HCT116 (cell line): ENCODE data around the gene ZBTB34. TPM values are rescaled to one million over a fixed set of nuclear protein-coding genes. Genes with fewer than 3 reads are reported as not detected.

Experiments used
- ATAC-seq: fragments of 200-7000 bp; cut with Tn5 transposase; 2 replicates; pipeline ENCODE4 v1.9.1; 2020; ENCODE audit warnings: mild to moderate bottlenecking, moderate library complexity
- BruUV-seq: library from RNA; stranded (reverse); fragments of 400-500 nt; replicated peaks from 2 replicates; lab custom pipeline; 2021; lab: Mats Ljungman, UMichigan
- CTCF ChIA-PET: fragments of 300-600 bp; sonication (Branson Sonifier 250); formaldehyde crosslinking; loops from one replicate; lab custom pipeline; 2021; ENCODE audit warnings: antibody characterized with exemption; lab: Charles Lee
- POLR2A ChIA-PET: fragments of 300-600, 350-600 bp; sonication (Branson Sonifier 250); formaldehyde crosslinking; loops from one replicate; lab custom pipeline; 2021; ENCODE audit warnings: antibody characterized with exemption; lab: Charles Lee
- RAD21 ChIA-PET, 2 experiments: fragments of 300-600 bp; sonication (Branson Sonifier 250); formaldehyde crosslinking; loops; one replicate each; lab custom pipeline; 2023; ENCODE audit warnings: low total read pairs in 2 of 2; ENCODE audit not compliant: uncharacterized antibody in 2 of 2, unreplicated experiment in 2 of 2, low non-redundant PET in 1 of 2; lab: Charles Lee
- DNase-seq: peaks from one replicate; pipeline ENCODE4 v3.0.0-alpha.2; 2010; ENCODE audit warnings: low read depth, low spot score
- H2AFZ ChIP-seq: fragments of 200-600 bp; shearing (Covaris generic), sonication (generic); 2 replicates; pipeline ENCODE4 v1.6.1; 2017; ENCODE audit warnings: low read depth, mixed run types, mixed read lengths, antibody characterized with exemption, low read length; ENCODE audit not compliant: poor library complexity, severe bottlenecking
- H3K27ac ChIP-seq: 2 replicates; pipeline ENCODE4 v1.5.1; 2012; ENCODE audit warnings: low read depth, low read length
- H3K27me3 ChIP-seq: fragments of 200-600 bp; sonication (generic); 2 replicates; pipeline ENCODE4 v1.6.1; 2016; ENCODE audit warnings: mixed run types, low read length, mixed read lengths; ENCODE audit not compliant: insufficient read depth
- H3K36me3 ChIP-seq, 2 experiments: fragments of 200-500 bp in 1 of 2; fragments of 200-600 bp in 1 of 2; sonication (Bioruptor generic) in 1 of 2; sonication (generic) in 1 of 2; 2 replicates each; pipeline versions ENCODE4 v1.5.1 to v1.6.1; 2014 to 2016; ENCODE audit warnings: low read length in 2 of 2, inconsistent platforms in 1 of 2, mixed read lengths in 1 of 2, mixed run types in 1 of 2; ENCODE audit not compliant: insufficient read depth in 2 of 2, control insufficient read depth in 1 of 2
- H3K4me1 ChIP-seq, 2 experiments: fragments of 200-600 bp in 1 of 2; sonication (generic) in 1 of 2; 2 replicates each; pipeline versions ENCODE4 v1.5.1 to v1.6.1; 2012 to 2017; ENCODE audit warnings: low read length in 2 of 2, inconsistent platforms in 1 of 2, mild to moderate bottlenecking in 1 of 2, mixed read lengths in 1 of 2, mixed run types in 1 of 2, moderate library complexity in 1 of 2; ENCODE audit not compliant: insufficient read depth in 2 of 2, control insufficient read depth in 1 of 2
- H3K4me2 ChIP-seq: fragments of 200-600 bp; sonication (generic); 2 replicates; pipeline ENCODE4 v1.6.1; 2017; ENCODE audit warnings: mixed run types, low read length, mixed read lengths
- H3K4me3 ChIP-seq, 2 experiments: fragments of 200-600 bp in 1 of 2; sonication (generic) in 1 of 2; replicated peaks in 1 of 2; 2 replicates each; pipeline ENCODE4 v1.5.1; 2011 to 2016; ENCODE audit warnings: low read length in 2 of 2, control low read depth in 1 of 2, low read depth in 1 of 2, mild to moderate bottlenecking in 1 of 2, mixed read lengths in 1 of 2, mixed run types in 1 of 2
- H3K79me2 ChIP-seq: fragments of 200-600 bp; sonication (generic); 2 replicates; pipeline ENCODE4 v1.6.1; 2017; ENCODE audit warnings: mild to moderate bottlenecking, mixed run types, low read length, moderate library complexity, mixed read lengths; ENCODE audit not compliant: insufficient read depth
- H3K9ac ChIP-seq: fragments of 200-600 bp; sonication (generic); 2 replicates; pipeline ENCODE4 v1.6.1; 2016; ENCODE audit warnings: low read length, mixed read lengths
- H3K9me2 ChIP-seq: fragments of 200-600 bp; sonication (generic), shearing (Covaris generic); 2 replicates; pipeline ENCODE4 v1.6.1; 2017; ENCODE audit warnings: mixed run types, mild to moderate bottlenecking, moderate library complexity; ENCODE audit not compliant: insufficient read depth
- H3K9me3 ChIP-seq, 2 experiments: fragments of 200-500 bp in 1 of 2; fragments of 200-600 bp in 1 of 2; sonication (Bioruptor generic) in 1 of 2; sonication (generic) in 1 of 2; 2 replicates each; pipeline ENCODE4 v1.6.1; 2014 to 2017; ENCODE audit warnings: low read length in 2 of 2, mixed read lengths in 2 of 2, inconsistent platforms in 1 of 2, low read depth in 1 of 2, mild to moderate bottlenecking in 1 of 2, mixed run types in 1 of 2, moderate library complexity in 1 of 2; ENCODE audit not compliant: control insufficient read depth in 1 of 2, insufficient read depth in 1 of 2
- H4K20me1 ChIP-seq: fragments of 200-600 bp; sonication (generic), shearing (Covaris generic); 2 replicates; pipeline ENCODE4 v1.6.1; 2017; ENCODE audit warnings: mixed run types, mild to moderate bottlenecking, moderate library complexity; ENCODE audit not compliant: insufficient read depth
- ATF3 ChIP-seq: IDR thresholded peaks from 2 replicates; pipeline ENCODE4 v1.6.1; 2012
- CEBPB ChIP-seq: IDR thresholded peaks from 2 replicates; pipeline ENCODE4 v1.6.1; 2012; ENCODE audit warnings: low read depth
- CTCF ChIP-seq, 3 experiments: fragments of 200-600 bp in 1 of 3; sonication (generic) in 1 of 3; IDR thresholded peaks in 2 of 3; conservative IDR thresholded peaks in 1 of 3; 2 replicates each; pipeline ENCODE4 v1.5.1; 2012 to 2017; ENCODE audit warnings: low read depth in 2 of 3, low read length in 2 of 3, antibody characterized with exemption in 1 of 3, borderline replicate concordance in 1 of 3, control low read depth in 1 of 3, mild to moderate bottlenecking in 1 of 3, mixed read lengths in 1 of 3, mixed run types in 1 of 3, moderate library complexity in 1 of 3; ENCODE audit not compliant: insufficient read depth in 1 of 3
- EGR1 ChIP-seq: IDR thresholded peaks from 2 replicates; pipeline ENCODE4 v1.6.1; 2012; ENCODE audit warnings: low read depth
- EZH2phosphoT487 ChIP-seq: fragments of 200-600 bp; IDR thresholded peaks from 2 replicates; pipeline ENCODE4 v1.6.1; 2018; ENCODE audit warnings: antibody characterized with exemption, borderline replicate concordance
- POLR2A ChIP-seq: IDR thresholded peaks from 2 replicates; pipeline ENCODE4 v1.7.0; 2011; ENCODE audit warnings: borderline replicate concordance; ENCODE audit not compliant: insufficient read depth, insufficient read length; ENCODE audit errors: extremely low read depth
- SIN3A ChIP-seq: IDR thresholded peaks from 2 replicates; pipeline ENCODE4 v1.6.1; 2012; ENCODE audit warnings: low read depth
- TCF7L2 ChIP-seq: IDR thresholded peaks from 2 replicates; pipeline ENCODE4 v1.7.0; 2011; ENCODE audit warnings: borderline replicate concordance, inconsistent platforms; ENCODE audit not compliant: insufficient read depth, insufficient read length; ENCODE audit errors: extremely low read depth
- intact Hi-C: fragments of 100-400 bp; cut with micrococcal nuclease; formaldehyde crosslinking; loops from 2 replicates; pipeline ENCODE4 v1.10.0; 2022
- total RNA-seq: library from RNA; stranded (reverse); gene quantifications from one replicate; pipeline ENCODE4 v1.2.1, GENCODE V29; 2021; ENCODE audit not compliant: unreplicated experiment

The ZBTB34 gene
- total RNA-seq, 1 experiment from 2014 or later = 5.6 TPM

- intact Hi-C loops = no loop called here
- Histone ChIP-seq H3K9me3 (0 out of 4 replicates have a peak, but pooled peaks cover 0 to 3% of the 10 kb centered on the region in 2 experiments), H3K36me3 (no peaks in the 10 kb centered on the region), H2AFZ (no peak overlapping the region), H3K4me1 (no peaks in the 10 kb centered on the region), H3K9me2 (no peaks in the 10 kb centered on the region), H3K79me2 (no peaks in the 10 kb centered on the region), H3K4me2 (no peak overlapping the region), H3K27ac (no peak overlapping the region), H3K9ac (no peak overlapping the region), H3K27me3 (peaks cover 6% of the 10 kb centered on the region; the same call in 1 of the 2 replicates), H4K20me1 (no peaks in the 10 kb centered on the region), H3K4me3 (no peak overlapping the region)
- ChIA-PET RAD21 (no interaction called here), POLR2A (no interaction called here), CTCF (no interaction called here)
- TF ChIP-seq ATF3 = no peak
- TF ChIP-seq TCF7L2 = no peak
- no peak for TF ChIP-seq POLR2A
- TF ChIP-seq EZH2phosphoT487 = no peak
- no peak for TF ChIP-seq CEBPB
- TF ChIP-seq CTCF (IDR thresholded peaks at IDR 0.05 in 2 of 3, conservative IDR thresholded peaks at IDR 0.05 in 1 of 3; ENCODE audit: borderline replicate concordance in 1 of 3, insufficient read depth in 1 of 3, low read depth in 2 of 3, low read length in 2 of 3) = no peak
- no peak for ATAC-seq
- no peak for DNase-seq
- BruUV-seq = no TSS peak
These were observed 44.1 kb downstream of the ZBTB34 start for GRCh38 chr9:126904586-126904985.

GRCh38 chr9:126906091-126906490 is 45.7 kb downstream of the ZBTB34 start:
- RAD21 ChIA-PET = no interaction called here
- H3K4me3 ChIP-seq = no peak overlapping the region
- H3K36me3 ChIP-seq = no peaks in the 10 kb centered on the region
- no peak overlapping the region for H2AFZ ChIP-seq
- intact Hi-C loops = no loop called here
- no peak overlapping the region for H3K27ac ChIP-seq
- ATAC-seq (no peak), DNase-seq (no peak)
- TF ChIP-seq CTCF (IDR thresholded peaks at IDR 0.05 in 2 of 3, conservative IDR thresholded peaks at IDR 0.05 in 1 of 3; ENCODE audit: borderline replicate concordance in 1 of 3, insufficient read depth in 1 of 3, low read depth in 2 of 3, low read length in 2 of 3) = no peak
- TF ChIP-seq EGR1 = no peak
- no peak for TF ChIP-seq CEBPB
- TF ChIP-seq SIN3A = no peak
- no TSS peak for BruUV-seq
- H3K9ac ChIP-seq = no peak overlapping the region
- H3K4me2 ChIP-seq = no peak overlapping the region
- no peaks in the 10 kb centered on the region for H3K9me2 ChIP-seq
- no peaks in the 10 kb centered on the region for H4K20me1 ChIP-seq
- H3K4me1 ChIP-seq = no peaks in the 10 kb centered on the region
- H3K79me2 ChIP-seq = no peaks in the 10 kb centered on the region
- H3K9me3 ChIP-seq = 0 out of 4 replicates have a peak, but pooled peaks cover 0 to 3% of the 10 kb centered on the region in 2 experiments
- POLR2A ChIA-PET = no interaction called here
- peaks cover 6% of the 10 kb centered on the region; the same call in 1 of the 2 replicates for H3K27me3 ChIP-seq
- CTCF ChIA-PET = interaction anchor here (1.5 kb wide), 1 partner anchor 9 kb away, joined by 3 read pairs; the partner anchor contains the start of gene RALGPS1
